ENCODE measurements around the gene MED28. TPM values are rescaled to one million over a fixed set of nuclear protein-coding genes. Genes with fewer than 3 reads are reported as not detected.
"Not testable (repeated sequence)": the region's sequence is repeated elsewhere in the genome, so short reads cannot be mapped to it uniquely, and the experiment has no call there.

The MED28 gene
- total RNA-seq, 2 donors from 2014 or later, result 17.2 to 21.3 TPM

- 82% methylated on average over 9 of the region's 9 CpGs for WGBS
- no peaks in the 10 kb centered on the region for H3K27me3 ChIP-seq (replicated peaks; ENCODE audit: insufficient read depth)
- no peak for DNase-seq (ENCODE audit: low spot score)
- no peaks in the 10 kb centered on the region for H3K9me3 ChIP-seq
- no peak for TF ChIP-seq CTCF (IDR thresholded peaks at IDR 0.05)
- no peak for TF ChIP-seq POLR2A (IDR thresholded peaks at IDR 0.05)
- no peak for TF ChIP-seq POLR2AphosphoS5 (IDR thresholded peaks at IDR 0.05)
- no peaks in the 10 kb centered on the region for H3K4me1 ChIP-seq (replicated peaks)
- intact Hi-C loops (cut with DNase I), result no loop called here
- no peak overlapping the region for H3K27ac ChIP-seq
- no peak overlapping the region for H3K4me3 ChIP-seq
- H3K36me3 ChIP-seq, result no peaks in the 10 kb centered on the region
Observed at GRCh38 chr4:17657849-17658248, 43.4 kb downstream of the MED28 start.

DNA sequence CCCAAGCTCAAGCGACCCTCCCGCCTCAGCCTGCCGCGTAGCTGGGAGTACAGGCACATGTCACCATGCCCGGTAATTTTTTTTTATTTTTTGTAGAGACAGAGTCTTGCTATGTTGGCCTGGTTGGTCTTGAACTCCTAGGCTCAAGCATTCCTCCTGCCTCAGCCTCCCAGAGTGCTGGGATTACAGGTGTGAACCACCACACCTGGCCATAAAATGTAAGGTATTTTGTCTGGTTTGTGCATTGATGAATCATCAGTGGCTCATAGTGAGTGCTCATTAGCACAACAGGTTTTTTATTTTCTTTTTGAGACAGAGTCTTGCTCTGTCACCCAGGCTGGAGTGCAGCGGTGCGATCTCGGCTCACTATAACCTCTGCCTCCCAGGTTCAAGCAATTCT, 44.8 kb downstream of the MED28 start:
- H3K4me1 ChIP-seq (replicated peaks); H3K27ac ChIP-seq; intact Hi-C loops (cut with DNase I); H3K4me3 ChIP-seq; H3K27me3 ChIP-seq (replicated peaks; ENCODE audit: insufficient read depth); H3K36me3 ChIP-seq; DNase-seq (ENCODE audit: low spot score); H3K9me3 ChIP-seq: not testable (repeated sequence)
- 95% methylated on average over 8 of the region's 8 CpGs for WGBS

- Histone ChIP-seq H3K4me1 (replicated peaks) (no peaks in the 10 kb centered on the region), H3K4me3 (no peak overlapping the region), H3K9me3 (no peaks in the 10 kb centered on the region), H3K27me3 (replicated peaks; ENCODE audit: insufficient read depth) (no peaks in the 10 kb centered on the region), H3K36me3 (no peaks in the 10 kb centered on the region), H3K27ac (no peak overlapping the region)
- TF ChIP-seq POLR2A (IDR thresholded peaks at IDR 0.05), result no peak
- TF ChIP-seq CTCF (IDR thresholded peaks at IDR 0.05), result no peak
- TF ChIP-seq POLR2AphosphoS5 (IDR thresholded peaks at IDR 0.05), result no peak
- 87% methylated on average over 3 of the region's 3 CpGs for WGBS
- intact Hi-C loops (cut with DNase I), result no loop called here
- no peak for DNase-seq (ENCODE audit: low spot score)
Observed at GRCh38 chr4:17662694-17663093, 48.3 kb downstream of the MED28 start.

DNA sequence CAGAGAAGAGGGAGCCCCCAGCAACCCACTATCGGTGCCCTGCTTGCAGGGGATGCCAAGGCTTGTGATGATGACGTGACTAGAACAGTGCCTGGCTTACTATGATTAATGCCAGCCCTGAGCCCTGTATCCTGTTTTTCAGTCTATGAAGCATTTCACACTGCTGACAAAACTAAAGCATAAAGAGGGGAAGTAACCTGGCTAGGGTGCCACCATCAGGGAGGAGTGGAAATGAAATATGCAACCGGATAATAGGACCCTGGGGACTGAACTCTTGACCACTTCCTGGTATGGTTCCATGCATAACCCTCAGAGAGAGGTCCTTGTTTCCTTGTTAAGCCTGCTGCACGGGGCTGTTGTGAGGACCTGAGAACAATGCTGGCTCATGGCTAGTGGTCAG, 50.3 kb downstream of the MED28 start:
- H3K27ac ChIP-seq, result no peak overlapping the region
- no peaks in the 10 kb centered on the region for H3K4me1 ChIP-seq (replicated peaks)
- H3K4me3 ChIP-seq, result no peak overlapping the region
- no peaks in the 10 kb centered on the region for H3K27me3 ChIP-seq (replicated peaks; ENCODE audit: insufficient read depth)
- TF ChIP-seq POLR2AphosphoS5 (IDR thresholded peaks at IDR 0.05) (no peak), POLR2A (IDR thresholded peaks at IDR 0.05) (no peak), CTCF (IDR thresholded peaks at IDR 0.05) (no peak)
- intact Hi-C loops (cut with DNase I), result no loop called here
- WGBS, result 59% methylated on average over 4 of the region's 4 CpGs
- H3K36me3 ChIP-seq, result no peaks in the 10 kb centered on the region
- no peak for DNase-seq (ENCODE audit: low spot score)
- no peaks in the 10 kb centered on the region for H3K9me3 ChIP-seq

GRCh38 chr4:17665346-17665745, 50.9 kb downstream of the MED28 start:
- Histone ChIP-seq H3K4me3 (no peak overlapping the region), H3K9me3 (no peaks in the 10 kb centered on the region), H3K27ac (no peak overlapping the region), H3K36me3 (no peaks in the 10 kb centered on the region), H3K27me3 (replicated peaks; ENCODE audit: insufficient read depth) (no peaks in the 10 kb centered on the region), H3K4me1 (replicated peaks) (no peaks in the 10 kb centered on the region)
- 26% methylated on average over 1 of the region's 1 CpG for WGBS
- no peak for TF ChIP-seq POLR2A (IDR thresholded peaks at IDR 0.05)
- no peak for TF ChIP-seq CTCF (IDR thresholded peaks at IDR 0.05)
- TF ChIP-seq POLR2AphosphoS5 (IDR thresholded peaks at IDR 0.05), result no peak
- intact Hi-C loops (cut with DNase I), result no loop called here
- DNase-seq (ENCODE audit: low spot score), result no peak

All from prostate gland (tissue), 2 donors.